Lower lobe of right lung (tissue), 2 donors: Measurements from ENCODE around the gene MPC1. TPM values are rescaled to one million over a fixed set of nuclear protein-coding genes. Genes with fewer than 3 reads are reported as not detected.
A peak's percentile ranks its signal among the peaks of the same experiment; 100 is the strongest.
"Not testable (repeated sequence)": the region's sequence is repeated elsewhere in the genome, so short reads cannot be mapped to it uniquely, and the experiment has no call there.

Experiments
- ATAC-seq, 2 donors: fragments of 200-7000 bp; cut with Tn5 transposase; one replicate each; pipeline ENCODE4 v1.9.1; 2020 to 2022; ENCODE audit warnings: mild to moderate bottlenecking in 2 of 2, moderate library complexity in 2 of 2
- DNase-seq: peaks from one replicate; pipeline ENCODE4 v3.0.0-alpha.2; 2020
- H3K27ac ChIP-seq: fragments of 200-600 bp; one replicate; pipeline ENCODE4 v1.8.0; 2022
- H3K27me3 ChIP-seq: fragments of 200-600 bp; one replicate; pipeline ENCODE4 v1.8.0; 2022; ENCODE audit warnings: low read depth
- H3K36me3 ChIP-seq: fragments of 200-600 bp; one replicate; pipeline ENCODE4 v1.8.0; 2022; ENCODE audit warnings: mild to moderate bottlenecking
- H3K4me1 ChIP-seq: fragments of 200-600 bp; one replicate; pipeline ENCODE4 v1.8.0; 2022
- H3K4me3 ChIP-seq: fragments of 200-600 bp; one replicate; pipeline ENCODE4 v1.8.0; 2022; ENCODE audit warnings: mild to moderate bottlenecking
- H3K9me3 ChIP-seq: fragments of 200-600 bp; one replicate; pipeline ENCODE4 v1.8.0; 2022
- CTCF ChIP-seq: fragments of 200-600 bp; IDR thresholded peaks from one replicate; pipeline ENCODE4 v1.8.0; 2022; ENCODE audit warnings: antibody characterized with exemption, mild to moderate bottlenecking
- intact Hi-C: fragments of 100-400 bp; cut with DNase I; formaldehyde crosslinking; loops from one replicate; pipeline ENCODE4 v1.11.0; 2022
- total RNA-seq: library from RNA; stranded (reverse); fragmentation: NEBNext Ultra II Directional; extraction: Animal tissue kit (Norgen Biotek cat#: 25700); gene quantifications from one replicate; pipeline ENCODE4 v1.2.1, GENCODE V29; 2021
- donor health status: DM: no; HTN: yes; CAD: no; lungs with severe emphysema.

Gene MPC1
- total RNA-seq, 1 donor from 2014 or later: 46.8 TPM

- DNase-seq (no peak), ATAC-seq (no peak)
- H3K4me1 ChIP-seq: peaks cover 4% of the 10 kb centered on the region
- H3K27me3 ChIP-seq: no peaks in the 10 kb centered on the region
- H3K9me3 ChIP-seq: no peaks in the 10 kb centered on the region
- intact Hi-C loops: no loop called here
- H3K4me3 ChIP-seq: no peak overlapping the region
- H3K36me3 ChIP-seq: no peaks in the 10 kb centered on the region
- no peak for TF ChIP-seq CTCF
- H3K27ac ChIP-seq: no peak overlapping the region
Measured at GRCh38 chr6:166346449-166346848, 36.3 kb downstream of the MPC1 start.

- ATAC-seq, DNase-seq, H3K36me3 ChIP-seq, H3K27ac ChIP-seq, H3K27me3 ChIP-seq, H3K4me3 ChIP-seq, H3K9me3 ChIP-seq, intact Hi-C loops: not testable (repeated sequence)
- H3K4me1 ChIP-seq: peaks cover 12% of the 10 kb centered on the region
Measured at GRCh38 chr6:166345672-166346071, 37.1 kb downstream of the MPC1 start.

GRCh38 chr6:166344921-166345320 lies 37.8 kb downstream of the MPC1 start:
- H3K4me1 ChIP-seq: peaks cover 19% of the 10 kb centered on the region
- H3K36me3 ChIP-seq, intact Hi-C loops: not testable (repeated sequence)

GRCh38 chr6:166344240-166344639 lies 38.5 kb downstream of the MPC1 start:
- Histone ChIP-seq H3K36me3 (peaks cover 7% of the 10 kb centered on the region), H3K27ac (no peak overlapping the region), H3K9me3 (no peaks in the 10 kb centered on the region), H3K4me3 (no peak overlapping the region), H3K4me1 (peaks cover 26% of the 10 kb centered on the region), H3K27me3 (no peaks in the 10 kb centered on the region)
- intact Hi-C loops: no loop called here
- no peak for TF ChIP-seq CTCF
- DNase-seq (no peak), ATAC-seq (no peak)

More at GRCh38 chr6:166344921-166345320, 37.8 kb downstream of the MPC1 start:
- H3K27ac ChIP-seq, DNase-seq, H3K27me3 ChIP-seq, H3K4me3 ChIP-seq, H3K9me3 ChIP-seq, ATAC-seq: not testable (repeated sequence)

- Histone ChIP-seq H3K27me3 (no peaks in the 10 kb centered on the region), H3K9me3 (no peaks in the 10 kb centered on the region), H3K36me3 (peaks cover 13% of the 10 kb centered on the region), H3K27ac (peak overlapping the region; percentile 99), H3K4me1 (peaks cover 26% of the 10 kb centered on the region), H3K4me3 (peak overlapping the region; percentile 91)
- TF ChIP-seq CTCF: no peak
- ATAC-seq: peak in 1 of 2 donors; percentile 6
- intact Hi-C loops: no loop called here
- no peak for DNase-seq
Measured at GRCh38 chr6:166343150-166343487, 39.6 kb downstream of the MPC1 start.

- ATAC-seq: peak; percentile 98 to 99
- H3K27ac ChIP-seq: peak within 1 kb of the TSS; percentile 99
- intact Hi-C loops: no loop called here
- H3K9me3 ChIP-seq: no peaks in the 10 kb centered on the region
- H3K27me3 ChIP-seq: no peaks in the 10 kb centered on the region
- no peak for TF ChIP-seq CTCF
- peak within 1 kb of the TSS; percentile 91 for H3K4me3 ChIP-seq
- peaks cover 19% of the 10 kb centered on the region for H3K36me3 ChIP-seq
- DNase-seq: peak; percentile 94
- peaks cover 26% of the 10 kb centered on the region for H3K4me1 ChIP-seq
Measured at GRCh38 chr6:166342349-166343149, 40.2 kb downstream of the MPC1 start, which contains the start of gene SFT2D1. Gene SFT2D1 (minus strand): TSS chr6:166342545. CDS start chr6:166342481, 64 bp downstream.
